RCC 7860 (cell line): Measurements from ENCODE around the gene AGAP1.

ENCODE experiments used
- DNase-seq: peaks from one replicate; pipeline ENCODE4 v3.0.0-alpha.2; 2015; ENCODE audit warnings: low spot score
- FAIRE-seq: peaks from 2 replicates; lab custom pipeline; 2012; peaks lifted over from hg19 to GRCh38; lab: Jason Lieb, UNC

The AGAP1 gene

GRCh38 chr2:235999011-235999410, 505.2 kb downstream of the AGAP1 start:
- no peak for FAIRE-seq
- no peak for DNase-seq

GRCh38 chr2:236001166-236001828, 507.5 kb downstream of the AGAP1 start:
- no peak for FAIRE-seq
- DNase-seq, result no peak

- FAIRE-seq (no peak), DNase-seq (no peak)
Measured at GRCh38 chr2:236001854-236002253, 508.0 kb downstream of the AGAP1 start.

- FAIRE-seq (no peak), DNase-seq (no peak)
Measured at GRCh38 chr2:236008006-236008405, 514.2 kb downstream of the AGAP1 start.

GRCh38 chr2:236008857-236009256, 515.0 kb downstream of the AGAP1 start:
- DNase-seq (no peak), FAIRE-seq (no peak)

- no peak for FAIRE-seq
- no peak for DNase-seq
Measured at GRCh38 chr2:236010920-236011685, 517.3 kb downstream of the AGAP1 start.

- FAIRE-seq, result no peak
- DNase-seq, result no peak
Measured at GRCh38 chr2:236012155-236012554, 518.3 kb downstream of the AGAP1 start.

- FAIRE-seq (no peak), DNase-seq (no peak)
Measured at GRCh38 chr2:236014408-236015131, 520.7 kb downstream of the AGAP1 start.

- DNase-seq, result no peak
- FAIRE-seq, result no peak
Measured at GRCh38 chr2:236015171-236015570, 521.3 kb downstream of the AGAP1 start.

GRCh38 chr2:236016496-236016895, 522.7 kb downstream of the AGAP1 start:
- FAIRE-seq, result no peak
- no peak for DNase-seq

GRCh38 chr2:236017446-236017845, 523.6 kb downstream of the AGAP1 start:
- no peak for DNase-seq
- no peak for FAIRE-seq

GRCh38 chr2:236019434-236019833, 525.6 kb downstream of the AGAP1 start:
- DNase-seq, result no peak
- no peak for FAIRE-seq

GRCh38 chr2:236021499-236022057, 527.7 kb downstream of the AGAP1 start:
- DNase-seq, result no peak
- FAIRE-seq, result no peak

- DNase-seq, result no peak
- FAIRE-seq, result no peak
Measured at GRCh38 chr2:236022128-236022527, 528.3 kb downstream of the AGAP1 start.

- no peak for FAIRE-seq
Measured at GRCh38 chr2:236025892-236026291, 532.0 kb downstream of the AGAP1 start.

GRCh38 chr2:236026841-236027240, 533.0 kb downstream of the AGAP1 start:
- no peak for FAIRE-seq
- DNase-seq, result no peak

More at GRCh38 chr2:236025892-236026291, 532.0 kb downstream of the AGAP1 start:
- no peak for DNase-seq

- no peak for DNase-seq
- FAIRE-seq, result no peak
Measured at GRCh38 chr2:236028066-236028465, 534.2 kb downstream of the AGAP1 start.

- DNase-seq (no peak), FAIRE-seq (no peak)
Measured at GRCh38 chr2:236033462-236033861, 539.6 kb downstream of the AGAP1 start.

- FAIRE-seq (no peak), DNase-seq (no peak)
Measured at GRCh38 chr2:236034974-236035373, 541.1 kb downstream of the AGAP1 start.

GRCh38 chr2:236036045-236036444, 542.2 kb downstream of the AGAP1 start:
- DNase-seq, result no peak
- FAIRE-seq, result no peak

- no peak for DNase-seq
- FAIRE-seq, result no peak
Measured at GRCh38 chr2:236038096-236038495, 544.3 kb downstream of the AGAP1 start.
